WTC11 (cell line): Measurements from ENCODE around the gene PUS1. TPM values are rescaled to one million over a fixed set of nuclear protein-coding genes. Genes with fewer than 3 reads are reported as not detected.

Source experiments
- ATAC-seq: fragments of 200-7000 bp; cut with Tn5 transposase; 2 replicates; pipeline ENCODE4 v1.10.0; 2021; ENCODE audit warnings: mild to moderate bottlenecking, moderate library complexity
- CTCF ChIA-PET: fragments of 300-600 bp; sonication (Branson Sonifier 250); formaldehyde crosslinking; loops from one replicate; lab custom pipeline; 2021; ENCODE audit warnings: antibody characterized with exemption; lab: Charles Lee
- POLR2A ChIA-PET: fragments of 350-600 bp; sonication (Branson Sonifier 250); formaldehyde crosslinking; loops from one replicate; lab custom pipeline; 2021; ENCODE audit warnings: antibody characterized with exemption; lab: Charles Lee
- DNase-seq: peaks from one replicate; pipeline ENCODE4 v3.0.0; 2021; ENCODE audit warnings: low spot score
- H3K27ac Mint-ChIP-seq: 2 replicates; pipeline ENCODE4 v1.8.0; 2021; ENCODE audit warnings: mixed read lengths
- H3K27me3 Mint-ChIP-seq: 2 replicates; pipeline ENCODE4 v1.8.0; 2021; ENCODE audit warnings: low read depth, mild to moderate bottlenecking, moderate library complexity, mixed read lengths
- H3K36me3 Mint-ChIP-seq: 2 replicates; pipeline ENCODE4 v1.8.0; 2021; ENCODE audit warnings: mixed read lengths
- H3K4me1 Mint-ChIP-seq: 2 replicates; pipeline ENCODE4 v1.8.0; 2022; ENCODE audit warnings: mixed read lengths
- H3K4me3 Mint-ChIP-seq: 2 replicates; pipeline ENCODE4 v1.8.0; 2021; ENCODE audit warnings: mild to moderate bottlenecking, moderate library complexity, mixed read lengths
- H3K9me3 Mint-ChIP-seq: 2 replicates; pipeline ENCODE4 v1.8.0; 2021; ENCODE audit warnings: mixed read lengths
- CREB1 ChIP-seq: sonication (generic); formaldehyde crosslinking; IDR thresholded peaks from 2 replicates; pipeline ENCODE4 v1.8.0; 2023; ENCODE audit warnings: mild to moderate bottlenecking, missing genetic modification reagents
- E2F4 ChIP-seq: sonication (generic); formaldehyde crosslinking; IDR thresholded peaks from 2 replicates; pipeline ENCODE4 v1.8.1; 2022; ENCODE audit warnings: low read depth, mild to moderate bottlenecking, moderate library complexity, missing genetic modification reagents, borderline replicate concordance
- ELF4 ChIP-seq: sonication (generic); formaldehyde crosslinking; IDR thresholded peaks from 2 replicates; pipeline ENCODE4 v1.8.1; 2022; ENCODE audit warnings: low read depth, mild to moderate bottlenecking, moderate library complexity, missing genetic modification reagents
- ETV6 ChIP-seq: sonication (generic); formaldehyde crosslinking; IDR thresholded peaks from 2 replicates; pipeline ENCODE4 v1.8.1; 2022; ENCODE audit warnings: mild to moderate bottlenecking, missing genetic modification reagents
- MXD4 ChIP-seq: fragments of 250-450 bp; sonication (Bioruptor Pico); IDR thresholded peaks from 2 replicates; pipeline ENCODE4 v1.8.0; 2021; ENCODE audit warnings: mild to moderate bottlenecking, moderate library complexity, borderline replicate concordance
- NR1H2 ChIP-seq: sonication (generic); formaldehyde crosslinking; IDR thresholded peaks from 2 replicates; pipeline ENCODE4 v1.9.0; 2021; ENCODE audit warnings: mild to moderate bottlenecking, moderate library complexity, missing genetic modification reagents
- NR2C2 ChIP-seq: sonication (generic); formaldehyde crosslinking; IDR thresholded peaks from 2 replicates; pipeline ENCODE4 v1.8.0; 2022; ENCODE audit warnings: mild to moderate bottlenecking, missing genetic modification reagents
- PRRX2 ChIP-seq: fragments of 250-450 bp; sonication (Bioruptor Pico); IDR thresholded peaks from 2 replicates; pipeline ENCODE4 v1.8.0; 2021; ENCODE audit warnings: mild to moderate bottlenecking
- SMAD3 ChIP-seq: sonication (generic); formaldehyde crosslinking; IDR thresholded peaks from 2 replicates; pipeline ENCODE4 v1.8.0; 2022; ENCODE audit warnings: missing genetic modification reagents, mild to moderate bottlenecking, borderline replicate concordance
- ZNF423 ChIP-seq: fragments of 250-450 bp; sonication (Bioruptor Pico); IDR thresholded peaks from 2 replicates; pipeline ENCODE4 v2.1.2; 2022; ENCODE audit warnings: mild to moderate bottlenecking, moderate library complexity
- total RNA-seq: library from RNA; stranded (reverse); gene quantifications from 3 replicates; pipeline ENCODE4 v1.2.3, GENCODE V29; 2021
- TF ChIP-seq, protein P1 (sequence below): sonication (generic); formaldehyde crosslinking; IDR thresholded peaks from 2 replicates; pipeline ENCODE4 v1.8.1; 2022; ENCODE audit warnings: missing genetic modification reagents, borderline replicate concordance
- TF ChIP-seq, protein P2 (sequence below): fragments of 250-450 bp; sonication (Bioruptor Pico); IDR thresholded peaks from 2 replicates; pipeline ENCODE4 v1.9.0; 2021; ENCODE audit warnings: mild to moderate bottlenecking, borderline replicate concordance
- TF ChIP-seq, protein P3 (sequence below): sonication (generic); formaldehyde crosslinking; IDR thresholded peaks from 2 replicates; pipeline ENCODE4 v1.8.0; 2022; ENCODE audit warnings: mild to moderate bottlenecking, missing genetic modification reagents
- TF ChIP-seq, protein P4 (sequence below): sonication (generic); formaldehyde crosslinking; IDR thresholded peaks from 2 replicates; pipeline ENCODE4 v1.8.1; 2023; ENCODE audit warnings: mild to moderate bottlenecking, missing genetic modification reagents, borderline replicate concordance
- TF ChIP-seq, protein P5 (sequence below): sonication (generic); formaldehyde crosslinking; IDR thresholded peaks from 2 replicates; pipeline ENCODE4 v1.8.0; 2022; ENCODE audit warnings: mild to moderate bottlenecking, missing genetic modification reagents
- TF ChIP-seq, protein P6 (sequence below): fragments of 250-450 bp; sonication (Bioruptor Pico); IDR thresholded peaks from 2 replicates; pipeline ENCODE4 v1.8.0; 2021; ENCODE audit warnings: mild to moderate bottlenecking
- TF ChIP-seq, protein P7 (sequence below): sonication (generic); formaldehyde crosslinking; IDR thresholded peaks from 2 replicates; pipeline ENCODE4 v1.8.1; 2023; ENCODE audit warnings: mild to moderate bottlenecking, missing genetic modification reagents
- TF ChIP-seq, protein P8 (sequence below): sonication (generic); formaldehyde crosslinking; IDR thresholded peaks from 2 replicates; pipeline ENCODE4 v1.8.1; 2023; ENCODE audit warnings: mild to moderate bottlenecking, missing genetic modification reagents, moderate library complexity

Gene PUS1
- total RNA-seq, 1 experiment from 2014 or later, result 97.4 TPM

- H3K27ac Mint-ChIP-seq, result no peak overlapping the region
- no peaks in the 10 kb centered on the region for H3K4me1 Mint-ChIP-seq
- no peaks in the 10 kb centered on the region for H3K9me3 Mint-ChIP-seq
- ChIA-PET POLR2A (no interaction called here), CTCF (no interaction called here)
- peaks cover 8% of the 10 kb centered on the region for H3K36me3 Mint-ChIP-seq
- no peaks in the 10 kb centered on the region for H3K27me3 Mint-ChIP-seq
- H3K4me3 Mint-ChIP-seq, result no peak overlapping the region
- DNase-seq (no peak), ATAC-seq (no peak)
- TF ChIP-seq, protein P1, sequence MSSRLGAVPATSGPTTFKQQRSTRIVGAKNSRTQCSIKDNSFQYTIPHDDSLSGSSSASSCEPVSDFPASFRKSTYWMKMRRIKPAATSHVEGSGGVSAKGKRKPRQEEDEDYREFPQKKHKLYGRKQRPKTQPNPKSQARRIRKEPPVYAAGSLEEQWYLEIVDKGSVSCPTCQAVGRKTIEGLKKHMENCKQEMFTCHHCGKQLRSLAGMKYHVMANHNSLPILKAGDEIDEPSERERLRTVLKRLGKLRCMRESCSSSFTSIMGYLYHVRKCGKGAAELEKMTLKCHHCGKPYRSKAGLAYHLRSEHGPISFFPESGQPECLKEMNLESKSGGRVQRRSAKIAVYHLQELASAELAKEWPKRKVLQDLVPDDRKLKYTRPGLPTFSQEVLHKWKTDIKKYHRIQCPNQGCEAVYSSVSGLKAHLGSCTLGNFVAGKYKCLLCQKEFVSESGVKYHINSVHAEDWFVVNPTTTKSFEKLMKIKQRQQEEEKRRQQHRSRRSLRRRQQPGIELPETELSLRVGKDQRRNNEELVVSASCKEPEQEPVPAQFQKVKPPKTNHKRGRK (CRISPR knock-in tag), result no peak
- TF ChIP-seq CREB1 (CRISPR knock-in tag) (no peak), NR1H2 (no peak), E2F4 (CRISPR knock-in tag) (no peak), MXD4 (CRISPR knock-in tag) (no peak), SMAD3 (CRISPR knock-in tag) (no peak), NR2C2 (CRISPR knock-in tag) (no peak), ELF4 (CRISPR knock-in tag) (no peak), ETV6 (no peak), ZNF423 (CRISPR knock-in tag) (no peak), PRRX2 (no peak)
- TF ChIP-seq, protein P2, sequence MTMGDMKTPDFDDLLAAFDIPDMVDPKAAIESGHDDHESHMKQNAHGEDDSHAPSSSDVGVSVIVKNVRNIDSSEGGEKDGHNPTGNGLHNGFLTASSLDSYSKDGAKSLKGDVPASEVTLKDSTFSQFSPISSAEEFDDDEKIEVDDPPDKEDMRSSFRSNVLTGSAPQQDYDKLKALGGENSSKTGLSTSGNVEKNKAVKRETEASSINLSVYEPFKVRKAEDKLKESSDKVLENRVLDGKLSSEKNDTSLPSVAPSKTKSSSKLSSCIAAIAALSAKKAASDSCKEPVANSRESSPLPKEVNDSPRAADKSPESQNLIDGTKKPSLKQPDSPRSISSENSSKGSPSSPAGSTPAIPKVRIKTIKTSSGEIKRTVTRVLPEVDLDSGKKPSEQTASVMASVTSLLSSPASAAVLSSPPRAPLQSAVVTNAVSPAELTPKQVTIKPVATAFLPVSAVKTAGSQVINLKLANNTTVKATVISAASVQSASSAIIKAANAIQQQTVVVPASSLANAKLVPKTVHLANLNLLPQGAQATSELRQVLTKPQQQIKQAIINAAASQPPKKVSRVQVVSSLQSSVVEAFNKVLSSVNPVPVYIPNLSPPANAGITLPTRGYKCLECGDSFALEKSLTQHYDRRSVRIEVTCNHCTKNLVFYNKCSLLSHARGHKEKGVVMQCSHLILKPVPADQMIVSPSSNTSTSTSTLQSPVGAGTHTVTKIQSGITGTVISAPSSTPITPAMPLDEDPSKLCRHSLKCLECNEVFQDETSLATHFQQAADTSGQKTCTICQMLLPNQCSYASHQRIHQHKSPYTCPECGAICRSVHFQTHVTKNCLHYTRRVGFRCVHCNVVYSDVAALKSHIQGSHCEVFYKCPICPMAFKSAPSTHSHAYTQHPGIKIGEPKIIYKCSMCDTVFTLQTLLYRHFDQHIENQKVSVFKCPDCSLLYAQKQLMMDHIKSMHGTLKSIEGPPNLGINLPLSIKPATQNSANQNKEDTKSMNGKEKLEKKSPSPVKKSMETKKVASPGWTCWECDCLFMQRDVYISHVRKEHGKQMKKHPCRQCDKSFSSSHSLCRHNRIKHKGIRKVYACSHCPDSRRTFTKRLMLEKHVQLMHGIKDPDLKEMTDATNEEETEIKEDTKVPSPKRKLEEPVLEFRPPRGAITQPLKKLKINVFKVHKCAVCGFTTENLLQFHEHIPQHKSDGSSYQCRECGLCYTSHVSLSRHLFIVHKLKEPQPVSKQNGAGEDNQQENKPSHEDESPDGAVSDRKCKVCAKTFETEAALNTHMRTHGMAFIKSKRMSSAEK (CRISPR knock-in tag), result no peak
- TF ChIP-seq, protein P3, sequence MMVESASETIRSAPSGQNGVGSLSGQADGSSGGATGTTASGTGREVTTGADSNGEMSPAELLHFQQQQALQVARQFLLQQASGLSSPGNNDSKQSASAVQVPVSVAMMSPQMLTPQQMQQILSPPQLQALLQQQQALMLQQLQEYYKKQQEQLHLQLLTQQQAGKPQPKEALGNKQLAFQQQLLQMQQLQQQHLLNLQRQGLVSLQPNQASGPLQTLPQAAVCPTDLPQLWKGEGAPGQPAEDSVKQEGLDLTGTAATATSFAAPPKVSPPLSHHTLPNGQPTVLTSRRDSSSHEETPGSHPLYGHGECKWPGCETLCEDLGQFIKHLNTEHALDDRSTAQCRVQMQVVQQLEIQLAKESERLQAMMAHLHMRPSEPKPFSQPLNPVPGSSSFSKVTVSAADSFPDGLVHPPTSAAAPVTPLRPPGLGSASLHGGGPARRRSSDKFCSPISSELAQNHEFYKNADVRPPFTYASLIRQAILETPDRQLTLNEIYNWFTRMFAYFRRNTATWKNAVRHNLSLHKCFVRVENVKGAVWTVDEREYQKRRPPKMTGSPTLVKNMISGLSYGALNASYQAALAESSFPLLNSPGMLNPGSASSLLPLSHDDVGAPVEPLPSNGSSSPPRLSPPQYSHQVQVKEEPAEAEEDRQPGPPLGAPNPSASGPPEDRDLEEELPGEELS (CRISPR knock-in tag), result no peak
- TF ChIP-seq, protein P4, sequence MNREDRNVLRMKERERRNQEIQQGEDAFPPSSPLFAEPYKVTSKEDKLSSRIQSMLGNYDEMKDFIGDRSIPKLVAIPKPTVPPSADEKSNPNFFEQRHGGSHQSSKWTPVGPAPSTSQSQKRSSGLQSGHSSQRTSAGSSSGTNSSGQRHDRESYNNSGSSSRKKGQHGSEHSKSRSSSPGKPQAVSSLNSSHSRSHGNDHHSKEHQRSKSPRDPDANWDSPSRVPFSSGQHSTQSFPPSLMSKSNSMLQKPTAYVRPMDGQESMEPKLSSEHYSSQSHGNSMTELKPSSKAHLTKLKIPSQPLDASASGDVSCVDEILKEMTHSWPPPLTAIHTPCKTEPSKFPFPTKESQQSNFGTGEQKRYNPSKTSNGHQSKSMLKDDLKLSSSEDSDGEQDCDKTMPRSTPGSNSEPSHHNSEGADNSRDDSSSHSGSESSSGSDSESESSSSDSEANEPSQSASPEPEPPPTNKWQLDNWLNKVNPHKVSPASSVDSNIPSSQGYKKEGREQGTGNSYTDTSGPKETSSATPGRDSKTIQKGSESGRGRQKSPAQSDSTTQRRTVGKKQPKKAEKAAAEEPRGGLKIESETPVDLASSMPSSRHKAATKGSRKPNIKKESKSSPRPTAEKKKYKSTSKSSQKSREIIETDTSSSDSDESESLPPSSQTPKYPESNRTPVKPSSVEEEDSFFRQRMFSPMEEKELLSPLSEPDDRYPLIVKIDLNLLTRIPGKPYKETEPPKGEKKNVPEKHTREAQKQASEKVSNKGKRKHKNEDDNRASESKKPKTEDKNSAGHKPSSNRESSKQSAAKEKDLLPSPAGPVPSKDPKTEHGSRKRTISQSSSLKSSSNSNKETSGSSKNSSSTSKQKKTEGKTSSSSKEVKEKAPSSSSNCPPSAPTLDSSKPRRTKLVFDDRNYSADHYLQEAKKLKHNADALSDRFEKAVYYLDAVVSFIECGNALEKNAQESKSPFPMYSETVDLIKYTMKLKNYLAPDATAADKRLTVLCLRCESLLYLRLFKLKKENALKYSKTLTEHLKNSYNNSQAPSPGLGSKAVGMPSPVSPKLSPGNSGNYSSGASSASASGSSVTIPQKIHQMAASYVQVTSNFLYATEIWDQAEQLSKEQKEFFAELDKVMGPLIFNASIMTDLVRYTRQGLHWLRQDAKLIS (CRISPR knock-in tag), result no peak
- TF ChIP-seq, protein P5, sequence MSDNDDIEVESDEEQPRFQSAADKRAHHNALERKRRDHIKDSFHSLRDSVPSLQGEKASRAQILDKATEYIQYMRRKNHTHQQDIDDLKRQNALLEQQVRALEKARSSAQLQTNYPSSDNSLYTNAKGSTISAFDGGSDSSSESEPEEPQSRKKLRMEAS (CRISPR knock-in tag), result no peak
- TF ChIP-seq, protein P6, sequence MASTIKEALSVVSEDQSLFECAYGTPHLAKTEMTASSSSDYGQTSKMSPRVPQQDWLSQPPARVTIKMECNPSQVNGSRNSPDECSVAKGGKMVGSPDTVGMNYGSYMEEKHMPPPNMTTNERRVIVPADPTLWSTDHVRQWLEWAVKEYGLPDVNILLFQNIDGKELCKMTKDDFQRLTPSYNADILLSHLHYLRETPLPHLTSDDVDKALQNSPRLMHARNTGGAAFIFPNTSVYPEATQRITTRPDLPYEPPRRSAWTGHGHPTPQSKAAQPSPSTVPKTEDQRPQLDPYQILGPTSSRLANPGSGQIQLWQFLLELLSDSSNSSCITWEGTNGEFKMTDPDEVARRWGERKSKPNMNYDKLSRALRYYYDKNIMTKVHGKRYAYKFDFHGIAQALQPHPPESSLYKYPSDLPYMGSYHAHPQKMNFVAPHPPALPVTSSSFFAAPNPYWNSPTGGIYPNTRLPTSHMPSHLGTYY (CRISPR knock-in tag), result no peak
- TF ChIP-seq, protein P7, sequence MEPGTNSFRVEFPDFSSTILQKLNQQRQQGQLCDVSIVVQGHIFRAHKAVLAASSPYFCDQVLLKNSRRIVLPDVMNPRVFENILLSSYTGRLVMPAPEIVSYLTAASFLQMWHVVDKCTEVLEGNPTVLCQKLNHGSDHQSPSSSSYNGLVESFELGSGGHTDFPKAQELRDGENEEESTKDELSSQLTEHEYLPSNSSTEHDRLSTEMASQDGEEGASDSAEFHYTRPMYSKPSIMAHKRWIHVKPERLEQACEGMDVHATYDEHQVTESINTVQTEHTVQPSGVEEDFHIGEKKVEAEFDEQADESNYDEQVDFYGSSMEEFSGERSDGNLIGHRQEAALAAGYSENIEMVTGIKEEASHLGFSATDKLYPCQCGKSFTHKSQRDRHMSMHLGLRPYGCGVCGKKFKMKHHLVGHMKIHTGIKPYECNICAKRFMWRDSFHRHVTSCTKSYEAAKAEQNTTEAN (CRISPR knock-in tag), result no peak
- TF ChIP-seq, protein P8, sequence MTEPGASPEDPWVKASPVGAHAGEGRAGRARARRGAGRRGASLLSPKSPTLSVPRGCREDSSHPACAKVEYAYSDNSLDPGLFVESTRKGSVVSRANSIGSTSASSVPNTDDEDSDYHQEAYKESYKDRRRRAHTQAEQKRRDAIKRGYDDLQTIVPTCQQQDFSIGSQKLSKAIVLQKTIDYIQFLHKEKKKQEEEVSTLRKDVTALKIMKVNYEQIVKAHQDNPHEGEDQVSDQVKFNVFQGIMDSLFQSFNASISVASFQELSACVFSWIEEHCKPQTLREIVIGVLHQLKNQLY (CRISPR knock-in tag), result no peak
Observed at GRCh38 chr12:131909081-131909751, 19.9 kb upstream of the PUS1 start.
